Measurements from ENCODE around the gene PPM1H. TPM values are rescaled to one million over a fixed set of nuclear protein-coding genes. Genes with fewer than 3 reads are reported as not detected.
A peak's percentile ranks its signal among the peaks of the same experiment; 100 is the strongest.

Gene PPM1H
- polyA plus RNA-seq, 1 donor: 3.7 TPM

DNA sequence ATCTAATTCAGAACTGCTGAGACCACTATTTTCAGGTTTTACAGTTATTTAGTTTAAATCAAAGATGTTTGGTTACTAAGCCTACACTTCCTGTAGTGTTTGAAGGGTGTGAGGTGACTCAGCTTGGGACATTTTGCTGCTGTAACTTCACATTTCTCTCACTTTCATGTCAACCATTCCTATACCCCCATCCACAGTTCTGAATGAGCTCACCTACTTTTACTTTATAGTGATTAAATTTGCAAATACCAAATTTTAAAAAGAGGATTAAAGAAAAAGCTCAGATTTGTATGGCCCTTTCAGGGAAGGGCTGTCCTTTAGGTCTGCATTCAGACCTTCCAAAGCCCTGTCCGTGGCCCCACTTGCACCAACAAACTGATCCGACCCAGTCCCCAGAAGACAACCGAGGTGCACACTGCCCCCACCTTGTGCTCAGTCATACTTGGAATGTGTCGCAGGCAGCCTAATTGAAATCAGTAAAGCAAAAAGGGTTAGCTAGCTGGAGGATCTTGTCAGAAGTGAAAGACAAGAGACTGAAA lies 294.0 kb downstream of the PPM1H start:
- DNase-seq: no peak

DNA sequence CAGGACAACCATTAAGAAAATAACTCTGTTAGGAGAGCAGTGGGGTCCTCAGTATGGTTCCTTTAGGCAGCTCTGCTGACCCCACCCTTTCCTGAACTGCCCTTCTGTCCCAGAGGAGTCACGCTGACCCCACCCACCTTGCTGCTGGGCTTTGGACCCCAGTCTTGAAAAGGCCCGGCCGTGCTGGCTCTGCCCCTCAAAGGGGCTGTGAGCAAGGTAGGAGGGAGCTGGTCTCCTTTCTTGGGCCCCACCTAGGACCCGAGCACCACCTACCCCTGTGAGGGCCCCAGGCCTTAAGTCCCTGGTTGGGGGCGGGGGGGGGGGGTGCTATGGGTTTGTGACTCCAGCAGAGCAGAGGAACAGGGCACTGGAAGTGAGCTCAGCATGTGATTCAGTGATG lies 297.3 kb downstream of the PPM1H start:
- no peak for DNase-seq

DNA sequence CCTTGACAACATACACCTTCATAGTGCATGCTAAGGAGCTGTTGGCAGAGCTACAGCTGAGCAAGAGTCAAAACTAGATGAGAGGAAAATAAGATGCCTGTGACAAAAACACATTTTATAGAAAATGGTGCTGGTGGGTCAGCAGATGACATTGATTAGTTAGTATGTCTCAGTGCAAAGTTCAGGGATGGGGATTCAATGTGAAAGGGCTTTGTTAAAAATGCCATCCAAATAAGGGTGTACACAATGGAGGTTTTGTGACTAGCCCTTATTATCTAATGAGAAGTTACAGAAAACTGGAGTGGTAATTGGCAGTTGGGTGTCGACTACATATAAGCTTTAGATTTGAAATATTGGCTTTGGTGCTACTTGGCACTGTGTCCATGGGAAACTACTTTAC lies 299.3 kb downstream of the PPM1H start:
- DNase-seq: no peak

DNA sequence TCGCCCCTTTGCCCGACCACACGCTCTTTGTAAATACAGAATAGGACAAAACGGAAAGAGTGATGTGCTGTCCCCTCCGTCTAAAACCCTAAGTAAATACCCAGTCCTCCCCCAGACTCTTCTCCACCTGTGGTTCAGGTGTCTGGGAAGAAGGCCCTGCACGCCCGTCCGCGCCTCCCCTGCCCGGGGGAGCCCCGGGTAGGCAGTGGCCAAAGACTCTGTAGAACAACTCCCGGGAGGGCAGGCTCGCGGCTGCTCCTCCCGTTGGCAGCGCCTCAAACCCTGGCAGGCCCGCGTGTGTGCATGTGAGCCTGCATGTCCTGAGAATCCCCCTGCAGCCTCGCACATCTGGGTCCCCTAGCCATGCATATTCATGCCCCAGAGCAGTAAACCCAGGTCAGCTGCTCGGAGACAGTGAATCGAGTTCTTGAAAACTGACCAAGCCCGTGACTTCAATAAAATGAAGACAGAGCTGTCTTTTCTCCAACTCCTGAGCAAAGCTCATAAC lies 302.5 kb downstream of the PPM1H start:
- DNase-seq: peak; percentile 73

DNA sequence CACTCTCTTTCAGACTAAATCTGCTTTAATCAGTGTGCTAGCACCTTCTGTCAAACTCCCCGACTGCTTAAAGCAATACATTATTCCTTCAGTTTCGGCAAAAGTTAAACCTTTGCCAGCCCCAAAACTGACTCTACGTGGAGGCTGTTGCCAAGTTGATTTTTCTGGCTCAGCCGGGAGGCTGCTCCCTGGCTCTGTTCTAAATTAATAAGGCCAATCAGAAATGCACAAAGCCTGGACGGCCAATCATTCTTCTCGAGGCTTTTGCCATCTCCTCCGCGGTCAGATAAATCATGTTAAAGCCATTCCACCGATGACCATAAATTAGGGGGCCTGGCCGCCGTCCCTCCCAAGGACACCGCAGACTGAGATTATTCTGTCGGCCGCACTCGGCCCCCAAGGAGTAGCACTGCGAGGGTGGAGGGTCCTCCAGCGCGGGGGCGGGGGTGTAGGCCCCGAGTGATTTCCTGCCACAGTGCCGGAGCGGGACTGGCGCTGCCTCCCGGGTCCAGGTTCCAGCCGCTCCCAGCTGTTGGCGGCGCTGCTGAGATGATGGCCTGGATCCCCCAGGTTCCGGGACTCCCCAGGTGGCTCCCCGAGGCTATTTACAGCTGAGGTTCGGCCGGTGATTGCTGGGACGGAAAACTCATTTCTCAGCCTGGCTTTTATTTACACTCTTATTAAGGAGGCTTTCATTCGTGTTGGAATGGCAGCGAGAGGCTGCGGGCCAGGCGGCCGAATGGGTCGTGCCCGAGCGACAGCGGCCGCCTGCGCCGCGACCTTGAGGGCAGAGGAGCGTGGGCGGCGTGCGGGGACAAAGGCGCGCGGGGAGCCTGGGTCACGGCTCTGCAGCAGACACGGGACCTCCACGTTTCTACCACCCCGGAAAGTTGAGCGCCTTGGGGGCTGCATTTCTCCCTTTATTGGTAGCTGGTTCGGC lies 303.2 kb downstream of the PPM1H start:
- peak; percentile 72 for DNase-seq

DNA sequence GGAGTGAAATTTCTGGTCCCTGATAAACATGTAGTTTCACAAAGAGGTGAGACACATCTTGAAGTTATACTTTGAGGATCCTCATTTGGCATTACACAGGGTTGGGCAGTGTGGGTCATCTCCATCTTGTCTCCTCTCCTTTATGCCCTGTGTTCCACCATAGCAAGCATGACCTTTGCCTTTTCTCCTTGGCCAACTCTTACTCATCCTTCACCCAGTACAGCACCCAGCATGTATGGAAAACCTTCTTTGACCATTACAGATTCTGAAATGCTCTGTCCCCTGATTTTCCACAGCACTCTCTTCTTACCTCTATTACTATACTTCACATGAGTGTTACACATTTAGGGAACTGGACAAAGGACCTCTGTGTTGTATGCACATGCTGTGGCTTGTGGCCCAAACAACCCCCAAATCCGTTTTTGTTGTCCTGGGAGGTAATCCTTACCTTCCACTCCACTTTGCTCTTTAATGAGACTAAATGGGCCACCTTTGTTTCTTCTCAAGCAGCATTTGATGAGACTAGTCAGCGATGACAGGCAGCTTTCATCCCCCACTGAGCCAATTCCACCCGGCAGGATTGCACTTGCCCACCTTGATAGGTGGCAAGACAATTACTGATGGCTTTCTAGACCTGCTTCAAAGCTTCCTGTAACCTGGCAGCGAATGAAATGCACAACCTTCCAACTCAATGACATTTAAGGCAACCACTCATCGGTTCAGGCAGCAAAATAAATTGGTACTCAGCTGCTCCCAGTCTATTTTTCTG lies 304.8 kb downstream of the PPM1H start:
- no peak for DNase-seq

DNA sequence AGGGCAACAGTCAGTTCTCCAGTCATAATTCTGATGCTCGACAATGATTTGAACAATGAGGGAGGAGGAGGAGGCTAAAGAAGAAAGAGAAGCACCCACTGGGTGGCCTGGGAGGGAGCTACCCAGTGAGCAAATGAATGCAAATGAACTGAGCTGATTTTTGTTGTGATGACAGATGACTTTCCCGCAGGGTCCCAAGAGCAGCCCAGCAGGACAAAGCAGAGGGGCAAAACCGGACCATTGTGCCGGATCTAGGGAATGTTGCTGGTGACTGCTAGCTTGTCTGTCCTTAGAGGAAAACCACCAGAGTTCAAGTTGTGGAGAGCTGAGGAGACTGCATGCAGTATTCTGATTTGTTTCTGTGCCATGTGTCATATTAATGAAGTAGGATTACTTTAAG lies 305.5 kb downstream of the PPM1H start:
- DNase-seq: no peak

DNA sequence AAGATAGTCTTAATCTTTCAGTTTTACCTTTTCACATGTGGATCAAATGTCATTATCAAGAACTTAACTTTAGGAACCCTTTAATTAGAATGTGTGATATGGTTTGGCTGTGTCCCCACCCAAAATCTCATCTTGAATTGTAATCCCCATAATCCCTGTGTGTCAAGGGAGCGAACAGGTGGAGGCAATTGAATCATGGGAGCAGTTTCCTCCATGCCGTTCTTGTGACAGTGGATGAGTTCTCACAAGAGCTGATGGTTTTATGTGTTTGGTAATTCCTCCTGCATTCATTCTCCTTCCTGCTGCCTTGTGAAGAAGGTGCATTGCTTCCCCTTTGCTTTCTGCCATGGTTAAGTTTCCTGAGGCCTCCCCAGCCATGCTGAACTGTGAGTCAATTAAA lies 307.8 kb downstream of the PPM1H start:
- no peak for DNase-seq

DNA sequence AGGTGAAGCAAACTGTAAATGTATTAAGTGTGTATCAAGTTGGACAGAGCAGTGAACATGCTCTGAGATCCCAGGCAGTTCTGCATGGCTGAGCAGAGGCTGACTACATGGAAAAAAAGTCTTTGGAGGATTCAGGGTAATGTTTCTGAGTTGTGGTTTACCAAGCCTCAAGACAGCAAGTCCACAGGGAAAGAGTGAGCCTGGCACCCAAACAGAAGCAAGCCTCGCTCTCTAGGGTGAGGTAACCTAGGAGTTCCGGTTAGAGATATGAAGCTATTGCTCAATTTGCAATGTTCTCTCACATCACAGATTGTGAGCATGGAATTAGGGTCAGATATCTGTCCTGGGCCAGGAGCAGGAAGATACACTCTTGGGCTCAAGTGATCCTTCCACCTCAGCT lies 309.7 kb downstream of the PPM1H start:
- no peak for DNase-seq

DNA sequence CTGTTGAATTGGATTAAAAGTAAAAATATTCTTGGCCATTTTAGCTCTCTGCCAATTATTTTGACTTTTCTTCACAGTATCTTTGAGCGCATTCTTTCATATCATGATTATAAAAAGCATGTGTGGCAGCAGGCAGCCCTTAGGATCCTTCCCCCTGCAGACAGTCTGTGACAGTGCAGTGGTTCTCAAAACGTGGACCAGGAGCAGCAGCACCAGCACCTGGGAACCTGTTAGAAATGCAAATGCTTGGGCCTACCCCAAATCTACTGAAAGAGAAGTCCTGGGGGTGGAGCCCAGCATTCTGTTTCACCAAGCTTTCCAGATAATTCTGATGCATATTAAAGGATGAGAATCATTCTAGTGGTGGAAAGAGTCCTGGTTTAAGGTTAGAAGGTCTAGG lies 312.8 kb downstream of the PPM1H start:
- DNase-seq: no peak

DNA sequence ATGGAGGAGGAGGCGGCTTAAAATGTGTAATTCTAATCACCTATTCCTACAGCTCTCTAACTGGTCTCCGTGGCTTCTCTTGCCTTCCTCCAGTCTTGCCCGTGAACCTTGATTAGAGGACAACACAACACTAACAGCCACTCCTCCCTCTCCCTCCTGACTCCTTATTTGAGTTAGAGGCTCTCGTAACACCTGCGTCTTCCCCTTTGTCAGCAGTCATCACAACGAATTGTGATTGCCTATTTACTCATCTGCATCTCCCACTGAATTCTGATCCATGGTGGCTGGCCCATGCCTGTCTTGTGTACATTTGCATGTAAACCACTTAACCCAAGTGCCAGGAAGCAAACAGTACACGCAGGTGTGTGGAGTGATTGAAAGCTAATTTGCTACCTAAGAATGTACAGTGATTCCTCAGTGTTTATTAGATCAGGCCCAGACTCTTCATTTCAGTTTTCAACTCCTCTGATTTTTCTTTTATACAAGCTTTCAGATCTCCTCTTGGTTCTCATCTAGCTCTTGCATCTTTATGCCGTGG lies 313.8 kb downstream of the PPM1H start:
- DNase-seq: no peak

DNA sequence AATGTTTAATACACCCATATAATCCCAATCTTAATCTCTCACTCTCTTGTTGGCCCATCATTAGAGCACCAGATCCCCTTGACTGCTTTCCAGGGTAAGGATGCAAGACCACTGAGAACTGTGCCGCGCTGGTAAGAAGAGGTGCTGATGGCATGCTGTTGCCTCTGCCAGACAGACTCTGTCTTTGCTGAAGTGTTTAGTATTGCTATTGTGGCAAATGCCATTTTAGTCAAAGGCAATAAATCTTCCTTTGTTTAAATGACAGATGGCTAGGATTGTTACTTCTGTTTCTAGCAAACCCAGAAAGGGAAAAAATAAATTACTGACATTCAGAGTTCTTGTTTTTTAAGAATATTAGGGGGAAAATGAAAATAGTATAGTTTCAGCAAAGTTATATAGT lies 316.0 kb downstream of the PPM1H start:
- no peak for DNase-seq

DNA sequence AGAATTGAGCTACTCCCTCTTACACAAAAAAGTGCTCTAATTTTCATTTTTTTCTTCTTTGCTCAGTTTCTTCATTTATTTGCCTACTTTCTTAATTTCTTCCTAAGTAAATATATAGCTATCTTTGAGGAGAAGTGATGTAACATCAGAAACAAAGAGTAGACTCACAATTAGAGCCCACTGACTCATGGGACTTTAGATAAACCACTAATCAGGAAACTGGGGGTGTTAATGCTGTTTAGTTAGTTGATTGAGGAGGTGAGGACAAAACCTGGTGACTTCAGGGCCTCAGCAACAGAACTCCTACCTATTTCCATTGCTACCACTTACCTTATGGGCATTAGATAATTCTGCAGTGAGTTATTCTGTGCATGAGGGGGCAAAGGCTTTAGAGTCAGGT lies 316.6 kb downstream of the PPM1H start:
- DNase-seq: no peak

DNA sequence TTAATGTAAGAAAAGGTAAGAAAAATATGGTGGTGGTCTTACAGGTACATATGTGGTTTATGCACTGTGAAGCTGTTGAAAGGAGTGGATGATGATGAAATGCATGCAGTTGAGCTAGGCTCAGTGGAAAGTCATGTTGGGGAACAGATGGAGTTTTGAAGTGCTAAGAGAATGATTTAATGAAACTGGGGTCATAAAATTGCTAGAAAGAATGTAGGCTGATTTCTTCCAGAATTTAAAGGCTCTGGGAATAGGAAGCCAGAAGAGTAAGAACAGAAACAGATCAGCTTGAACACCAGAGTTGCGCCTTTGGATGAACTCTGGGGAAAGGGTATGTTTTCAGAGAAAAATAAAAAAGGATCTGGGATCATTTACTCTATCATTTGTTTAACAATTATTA lies 321.9 kb downstream of the PPM1H start:
- DNase-seq: no peak

DNA sequence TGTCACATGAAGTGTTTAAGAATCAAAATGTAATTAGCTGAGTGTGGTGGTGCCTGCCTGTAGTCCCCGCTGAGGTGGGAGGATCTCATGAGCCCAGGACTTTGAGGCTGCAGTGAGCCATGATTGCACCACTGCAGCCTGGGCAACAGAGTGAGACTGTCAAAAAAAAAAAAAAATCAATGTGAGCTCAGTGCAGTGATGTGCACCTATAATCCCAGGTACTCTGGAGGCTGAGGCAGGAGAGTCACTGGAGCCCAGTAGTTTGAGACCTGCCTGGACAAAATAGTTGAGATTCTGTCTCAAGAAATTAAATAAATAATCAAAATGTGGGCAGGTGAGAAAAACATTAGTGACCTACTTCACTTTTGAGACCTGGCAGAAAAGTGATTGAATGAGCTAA lies 328.3 kb downstream of the PPM1H start:
- DNase-seq: no peak

DNA sequence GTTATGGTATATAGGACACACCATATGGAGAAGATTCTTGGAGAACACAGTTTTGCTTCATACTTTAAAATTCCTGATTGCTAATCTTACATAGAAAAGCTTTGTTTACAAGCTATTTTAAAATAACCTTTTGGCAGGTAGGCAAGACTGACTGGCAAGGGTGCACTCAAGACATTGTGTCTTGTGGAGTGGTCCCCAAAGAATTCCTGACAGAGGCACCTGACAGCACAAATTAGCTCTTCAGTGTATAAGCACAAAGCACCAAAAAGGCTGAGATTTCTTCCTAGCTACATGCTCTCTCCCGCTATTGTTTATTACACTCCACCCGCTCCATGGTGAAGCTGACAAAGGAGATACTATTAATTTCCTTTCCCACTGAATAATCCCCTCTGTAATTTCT lies 329.0 kb downstream of the PPM1H start:
- DNase-seq: no peak

DNA sequence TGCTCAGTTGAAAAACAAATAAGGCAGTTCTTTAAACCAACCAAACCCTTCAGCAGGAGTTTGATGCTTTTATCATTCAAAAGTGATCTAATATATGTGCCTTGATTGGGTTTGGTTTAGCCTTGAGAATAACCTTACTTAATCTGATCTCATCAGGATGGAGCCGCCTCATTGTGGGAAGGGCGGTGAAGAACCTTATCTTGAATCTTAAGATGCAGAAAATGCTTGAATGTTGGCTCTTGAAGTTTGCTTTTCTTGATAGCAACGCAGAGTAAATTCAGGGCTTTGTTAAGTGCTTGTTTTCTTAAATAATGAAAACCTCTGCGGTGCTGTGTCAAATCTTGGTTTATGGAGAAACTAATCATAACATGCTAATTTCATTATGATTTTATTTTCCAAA lies 330.1 kb downstream of the PPM1H start:
- no peak for DNase-seq

DNA sequence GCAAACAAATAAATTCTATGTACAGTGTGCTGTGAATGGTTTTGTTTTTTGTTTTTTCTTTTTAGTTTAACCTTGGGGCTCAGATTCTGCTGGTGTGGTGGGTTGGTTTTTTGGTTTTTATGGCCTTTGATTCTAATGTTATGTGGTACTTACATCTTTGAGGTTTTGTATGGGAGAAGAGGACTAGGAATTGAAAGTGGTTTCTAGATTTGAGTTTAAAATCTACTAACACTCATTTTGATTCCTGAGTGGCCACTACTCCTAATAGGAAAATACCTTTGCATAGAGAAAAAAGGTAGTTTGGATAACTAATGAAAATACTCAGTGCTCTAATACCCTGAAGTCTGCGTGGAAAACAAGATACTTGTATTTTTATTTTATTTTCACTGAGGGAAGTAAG lies 330.6 kb downstream of the PPM1H start:
- no peak for DNase-seq

DNA sequence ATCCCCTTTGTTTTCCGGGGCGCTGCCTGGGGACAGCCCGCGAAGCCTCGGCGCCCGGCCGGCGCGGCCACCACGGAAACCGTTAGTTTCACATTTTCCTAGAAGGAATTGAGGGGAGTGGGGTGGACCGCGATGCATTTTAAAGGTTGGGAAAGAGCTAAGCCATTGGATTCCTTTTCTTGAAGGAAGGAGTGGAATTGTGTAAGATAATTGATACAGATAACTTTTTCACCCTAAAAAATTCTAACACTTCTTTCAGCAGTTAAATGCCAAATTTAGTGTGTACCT lies 331.2 kb downstream of the PPM1H start:
- DNase-seq: no peak

DNA sequence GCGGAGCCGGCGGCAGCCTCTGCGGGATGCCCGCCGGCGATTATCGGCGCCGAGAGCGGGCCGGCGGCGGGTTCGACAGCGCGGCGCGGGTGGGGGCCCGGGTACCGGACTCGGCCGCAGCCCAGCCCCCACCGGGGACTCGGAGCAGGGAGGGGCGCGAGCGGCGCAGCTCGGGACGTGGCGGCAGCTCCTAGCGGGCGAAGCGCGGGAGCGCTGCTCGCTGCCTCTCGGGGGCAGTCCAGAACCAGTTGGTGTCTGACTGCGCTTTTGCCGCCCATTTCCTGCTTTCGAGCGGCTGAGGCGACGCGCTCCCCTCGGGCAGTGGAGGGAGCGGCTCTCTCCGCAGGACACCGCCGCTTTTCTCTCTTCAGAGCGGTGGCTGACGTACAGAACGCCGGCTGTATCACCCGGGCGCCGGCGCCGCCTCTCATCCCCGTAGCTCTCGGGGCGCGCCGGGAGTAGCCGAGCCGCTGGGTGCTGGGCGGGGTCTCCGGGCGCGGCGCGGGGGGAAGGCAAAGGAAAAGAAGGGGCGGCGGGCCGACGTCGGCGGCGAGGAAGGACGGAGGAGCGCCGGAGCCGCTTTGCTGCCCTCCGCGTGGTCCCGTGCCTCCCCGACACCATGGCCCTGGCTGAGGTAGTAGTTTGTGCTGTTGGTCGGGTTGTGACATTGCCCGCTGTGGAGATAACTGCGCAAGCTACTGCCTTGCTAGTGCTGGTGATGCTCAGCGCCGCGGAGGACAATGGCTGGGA lies 331.7 kb downstream of the PPM1H start:
- peak; percentile 91 for DNase-seq

DNA sequence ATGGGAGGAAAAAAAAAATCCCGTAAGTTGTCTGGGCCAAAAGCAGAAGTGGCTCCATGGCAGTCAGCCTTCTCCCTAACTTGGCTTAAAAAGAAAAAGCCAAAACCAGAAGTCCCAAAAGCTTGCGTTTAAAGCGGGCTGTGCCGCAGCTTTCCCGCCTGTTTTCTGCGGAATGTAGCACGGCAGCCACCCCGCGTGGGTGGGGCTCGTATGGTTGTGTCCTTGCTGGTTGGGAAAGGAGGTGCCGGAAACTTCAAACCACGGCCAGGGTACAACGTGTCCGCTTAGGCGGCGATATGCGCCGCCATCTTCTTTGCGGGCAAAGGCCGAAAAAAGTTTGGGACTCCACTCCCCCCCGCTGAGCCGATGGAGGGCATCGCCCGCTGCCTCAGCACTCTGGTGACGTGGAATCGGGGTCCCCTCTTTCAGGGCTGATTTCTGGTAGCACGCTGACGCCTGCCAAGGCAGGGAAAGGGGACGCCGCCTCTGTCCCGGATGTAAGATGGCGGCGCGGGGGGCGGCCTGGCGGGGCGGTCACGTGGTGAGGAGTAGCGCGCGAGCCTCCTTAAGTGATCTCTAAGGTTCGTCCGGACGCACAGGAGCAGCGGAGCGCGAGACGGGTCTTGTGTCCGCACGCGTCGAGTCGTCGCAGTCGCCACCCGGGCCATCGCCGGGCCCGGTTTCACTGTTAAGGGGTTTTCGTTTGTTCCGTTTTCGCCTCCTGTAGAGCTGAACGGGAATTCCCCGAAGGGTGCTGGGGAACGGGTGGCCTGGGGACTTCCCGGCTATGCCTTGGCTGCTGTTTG lies 332.5 kb downstream of the PPM1H start:
- DNase-seq: peak; percentile 91

DNA sequence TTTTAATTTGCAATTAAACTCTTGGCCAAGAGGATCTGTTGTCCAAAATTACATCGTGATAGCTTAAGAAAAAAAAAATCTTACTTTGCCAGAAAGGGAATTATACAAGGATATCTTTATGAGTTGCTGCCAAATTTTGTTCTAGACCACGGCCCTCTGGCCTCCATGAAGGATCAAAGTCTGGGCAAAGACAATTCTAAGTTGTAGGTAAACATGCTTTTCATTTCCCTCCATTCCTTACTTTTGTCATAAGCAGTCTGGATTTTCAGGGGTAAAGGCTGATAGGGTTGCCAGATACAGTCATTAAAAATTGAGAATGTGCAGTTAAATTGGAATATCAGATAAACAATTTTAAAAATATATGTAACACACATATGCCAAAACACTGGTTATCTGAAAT lies 333.2 kb downstream of the PPM1H start:
- no peak for DNase-seq

All from hindlimb muscle (tissue), 1 donor.